Stimulated activated naive B cell treated with anti-CD40 and anti-IgM and Interleukin-4, amounts not matched to agents 10 μg/mL and 1 μg/mL and 100 μg/mL, for 72 hours (primary cell): ENCODE data around the gene NOTCH4.
A peak's percentile ranks its signal among the peaks of the same experiment; 100 is the strongest.
"Not testable (repeated sequence)": the region's sequence is repeated elsewhere in the genome, so short reads cannot be mapped to it uniquely, and the experiment has no call there.

Experiments
- ATAC-seq, 2 donors: fragments of 150-1000 bp; cut with Tn5 transposase; replicated peaks; 2 replicates each; pipeline ENCODE4 v1.10.0; 2021; ENCODE audit warnings: moderate library complexity in 1 of 2
- DNase-seq: peaks from one replicate; pipeline ENCODE4 v3.0.0; 2021
- H3K27ac Mint-ChIP-seq: one replicate; pipeline ENCODE4 v1.8.0; 2022; ENCODE audit warnings: mild to moderate bottlenecking, mixed read lengths
- H3K27me3 Mint-ChIP-seq, 2 donors: one replicate each; pipeline ENCODE4 v1.8.0; 2022; ENCODE audit warnings: mixed read lengths in 2 of 2
- H3K36me3 Mint-ChIP-seq, 2 donors: one replicate each; pipeline ENCODE4 v1.8.0; 2022; ENCODE audit warnings: mixed read lengths in 2 of 2, mild to moderate bottlenecking in 1 of 2
- H3K4me1 Mint-ChIP-seq, 2 donors: one replicate each; pipeline ENCODE4 v1.8.0; 2022; ENCODE audit warnings: mixed read lengths in 2 of 2, mild to moderate bottlenecking in 1 of 2
- H3K4me3 Mint-ChIP-seq, 2 donors: one replicate each; pipeline ENCODE4 v1.8.0; 2022; ENCODE audit warnings: mild to moderate bottlenecking in 2 of 2, mixed read lengths in 2 of 2, moderate library complexity in 1 of 2
- H3K9me3 Mint-ChIP-seq, 2 donors: one replicate each; pipeline ENCODE4 v1.8.0; 2022; ENCODE audit warnings: mixed read lengths in 2 of 2, mild to moderate bottlenecking in 1 of 2

NOTCH4 gene

GRCh38 chr6:32223258-32224235, at the start of gene NOTCH4:
NOTCH4 (minus strand) TSS chr6:32224067; CDS start chr6:32223928, 139 bp downstream.
- H3K4me1 Mint-ChIP-seq, result peaks cover 42 to 58% of the 10 kb centered on the region in 2 donors
- peak within 1 kb of the TSS in 1 of 2 donors; percentile 46 for H3K4me3 Mint-ChIP-seq
- H3K27ac Mint-ChIP-seq, result peak within 1 kb of the TSS; percentile 76
- peaks cover 0 to 3% of the 10 kb centered on the region in 2 donors for H3K9me3 Mint-ChIP-seq
- peaks cover 0 to 5% of the 10 kb centered on the region in 2 donors for H3K27me3 Mint-ChIP-seq
- no peak for ATAC-seq
- H3K36me3 Mint-ChIP-seq, result no peaks in the 10 kb centered on the region
- no peak for DNase-seq

GRCh38 chr6:32271429-32271828, 47.6 kb upstream of the NOTCH4 start:
- H3K4me3 Mint-ChIP-seq, result peak overlapping the region; percentile 18 to 21

GRCh38 chr6:32268459-32268858, 44.6 kb upstream of the NOTCH4 start:
- not testable (repeated sequence) for H3K27ac Mint-ChIP-seq, H3K27me3 Mint-ChIP-seq, H3K36me3 Mint-ChIP-seq, H3K4me3 Mint-ChIP-seq, H3K9me3 Mint-ChIP-seq
- peaks cover 29 to 58% of the 10 kb centered on the region in 2 donors for H3K4me1 Mint-ChIP-seq
- ATAC-seq, result peak; percentile 64 to 73
- DNase-seq, result peak; percentile 36

More at GRCh38 chr6:32271429-32271828, 47.6 kb upstream of the NOTCH4 start:
- ATAC-seq, result peak; percentile 68 to 75
- H3K27me3 Mint-ChIP-seq, result no peaks in the 10 kb centered on the region
- H3K36me3 Mint-ChIP-seq, result peaks cover 0 to 5% of the 10 kb centered on the region in 2 donors
- H3K27ac Mint-ChIP-seq, result peak overlapping the region; percentile 10
- peaks cover 34 to 63% of the 10 kb centered on the region in 2 donors for H3K4me1 Mint-ChIP-seq
- no peak for DNase-seq
- H3K9me3 Mint-ChIP-seq, result peaks cover 3 to 4% of the 10 kb centered on the region in 2 donors

- H3K36me3 Mint-ChIP-seq, result peaks cover 1 to 4% of the 10 kb centered on the region in 2 donors
- peaks cover 1 to 2% of the 10 kb centered on the region in 2 donors for H3K9me3 Mint-ChIP-seq
- H3K4me3 Mint-ChIP-seq, result peak overlapping the region in 1 of 2 donors; percentile 48
- no peaks in the 10 kb centered on the region for H3K27me3 Mint-ChIP-seq
- H3K4me1 Mint-ChIP-seq, result peaks cover 18 to 44% of the 10 kb centered on the region in 2 donors
- no peak for DNase-seq
- no peak overlapping the region for H3K27ac Mint-ChIP-seq
- ATAC-seq, result peak; percentile 76 to 80
Measured at GRCh38 chr6:32267035-32267434, 43.2 kb upstream of the NOTCH4 start.

GRCh38 chr6:32257262-32257661, 33.4 kb upstream of the NOTCH4 start:
- ATAC-seq, DNase-seq, H3K4me3 Mint-ChIP-seq, H3K27ac Mint-ChIP-seq, H3K36me3 Mint-ChIP-seq, H3K9me3 Mint-ChIP-seq, H3K27me3 Mint-ChIP-seq: not testable (repeated sequence)
- peaks cover 15 to 33% of the 10 kb centered on the region in 2 donors for H3K4me1 Mint-ChIP-seq

- ATAC-seq (peak; percentile 84 to 87), DNase-seq (peak; percentile 63)
- Mint-ChIP-seq H3K4me1 (peaks cover 17 to 41% of the 10 kb centered on the region in 2 donors), H3K9me3 (peaks cover 0 to 3% of the 10 kb centered on the region in 2 donors), H3K4me3 (peak overlapping the region; percentile 79 to 84), H3K27ac (peak overlapping the region; percentile 92), H3K27me3 (no peaks in the 10 kb centered on the region), H3K36me3 (peaks cover 0 to 2% of the 10 kb centered on the region in 2 donors)
Measured at GRCh38 chr6:32255199-32256153, 31.6 kb upstream of the NOTCH4 start.

GRCh38 chr6:32254761-32255198, 30.9 kb upstream of the NOTCH4 start:
- DNase-seq (no peak), ATAC-seq (peak in 1 of 2 donors; percentile 4)
- Mint-ChIP-seq H3K4me1 (peaks cover 15 to 34% of the 10 kb centered on the region in 2 donors), H3K4me3 (peak overlapping the region; percentile 79 to 84), H3K9me3 (peaks cover 0 to 3% of the 10 kb centered on the region in 2 donors), H3K36me3 (peaks cover 0 to 2% of the 10 kb centered on the region in 2 donors), H3K27me3 (no peaks in the 10 kb centered on the region), H3K27ac (peak overlapping the region; percentile 92)

GRCh38 chr6:32252331-32253009, 28.6 kb upstream of the NOTCH4 start:
- H3K27ac Mint-ChIP-seq, result no peak overlapping the region
- peaks cover 15 to 31% of the 10 kb centered on the region in 2 donors for H3K4me1 Mint-ChIP-seq
- H3K36me3 Mint-ChIP-seq, result no peaks in the 10 kb centered on the region
- DNase-seq (peak; percentile 26), ATAC-seq (peak; percentile 84 to 86)
- H3K27me3 Mint-ChIP-seq, result no peaks in the 10 kb centered on the region
- H3K9me3 Mint-ChIP-seq, result peaks cover 0 to 1% of the 10 kb centered on the region in 2 donors
- H3K4me3 Mint-ChIP-seq, result peak overlapping the region in 1 of 2 donors; percentile 1

- no peak for DNase-seq
- ATAC-seq, result no peak
- H3K4me3 Mint-ChIP-seq, result no peak overlapping the region
- no peak overlapping the region for H3K27ac Mint-ChIP-seq
- no peaks in the 10 kb centered on the region for H3K27me3 Mint-ChIP-seq
- H3K36me3 Mint-ChIP-seq, result no peaks in the 10 kb centered on the region
- peaks cover 13 to 29% of the 10 kb centered on the region in 2 donors for H3K4me1 Mint-ChIP-seq
- H3K9me3 Mint-ChIP-seq, result no peaks in the 10 kb centered on the region
Measured at GRCh38 chr6:32249262-32249661, 25.4 kb upstream of the NOTCH4 start.

- peaks cover 9 to 23% of the 10 kb centered on the region in 2 donors for H3K4me1 Mint-ChIP-seq
- no peak overlapping the region for H3K27ac Mint-ChIP-seq
- no peak for ATAC-seq
- H3K9me3 Mint-ChIP-seq, result no peaks in the 10 kb centered on the region
- no peaks in the 10 kb centered on the region for H3K36me3 Mint-ChIP-seq
- no peak for DNase-seq
- no peak overlapping the region for H3K4me3 Mint-ChIP-seq
- H3K27me3 Mint-ChIP-seq, result no peaks in the 10 kb centered on the region
Measured at GRCh38 chr6:32247401-32247800, 23.5 kb upstream of the NOTCH4 start.

GRCh38 chr6:32244946-32245398, 21.1 kb upstream of the NOTCH4 start:
- H3K9me3 Mint-ChIP-seq, result no peaks in the 10 kb centered on the region
- no peaks in the 10 kb centered on the region for H3K27me3 Mint-ChIP-seq
- no peaks in the 10 kb centered on the region for H3K36me3 Mint-ChIP-seq
- peak overlapping the region; percentile 71 for H3K4me3 Mint-ChIP-seq
- ATAC-seq (peak; percentile 83 to 84), DNase-seq (peak; percentile 72)
- H3K27ac Mint-ChIP-seq, result peak overlapping the region; percentile 1
- peaks cover 18 to 35% of the 10 kb centered on the region in 2 donors for H3K4me1 Mint-ChIP-seq

- Mint-ChIP-seq H3K4me1 (peaks cover 18 to 35% of the 10 kb centered on the region in 2 donors), H3K27ac (no peak overlapping the region), H3K9me3 (no peaks in the 10 kb centered on the region), H3K27me3 (no peaks in the 10 kb centered on the region), H3K4me3 (no peak overlapping the region), H3K36me3 (no peaks in the 10 kb centered on the region)
- ATAC-seq (no peak), DNase-seq (no peak)
Measured at GRCh38 chr6:32244270-32244669, 20.4 kb upstream of the NOTCH4 start.

- Mint-ChIP-seq H3K27ac (peak overlapping the region; percentile 37), H3K4me1 (peaks cover 18 to 35% of the 10 kb centered on the region in 2 donors)
- H3K27me3 Mint-ChIP-seq, DNase-seq, H3K9me3 Mint-ChIP-seq, H3K4me3 Mint-ChIP-seq, H3K36me3 Mint-ChIP-seq: not testable (repeated sequence)
- peak in 1 of 2 donors; percentile 8 for ATAC-seq
Measured at GRCh38 chr6:32242318-32242813, 18.5 kb upstream of the NOTCH4 start.
